BLaER1 (cell line): ENCODE measurements around the gene PGBD1.

Experiments
- H3K27ac ChIP-seq: shearing (Covaris generic); formaldehyde crosslinking; 2 replicates; pipeline ENCODE4 v1.8.1; 2022
- H3K27me3 ChIP-seq: shearing (Covaris generic); formaldehyde crosslinking; 2 replicates; pipeline ENCODE4 v1.8.1; 2022
- H3K36me3 ChIP-seq: shearing (Covaris generic); formaldehyde crosslinking; 2 replicates; pipeline ENCODE4 v1.8.1; 2022
- H3K4me1 ChIP-seq: shearing (Covaris generic); formaldehyde crosslinking; 2 replicates; pipeline ENCODE4 v1.8.1; 2022
- H3K4me2 ChIP-seq: shearing (Covaris generic); formaldehyde crosslinking; 2 replicates; pipeline ENCODE4 v1.8.1; 2022
- H3K4me3 ChIP-seq: shearing (Covaris generic); formaldehyde crosslinking; 2 replicates; pipeline ENCODE4 v1.8.1; 2022
- H3K9ac ChIP-seq: shearing (Covaris generic); formaldehyde crosslinking; 2 replicates; pipeline ENCODE4 v1.8.1; 2022
- H3K9me3 ChIP-seq: shearing (Covaris generic); formaldehyde crosslinking; 2 replicates; pipeline ENCODE4 v1.8.1; 2022
- H4K20me1 ChIP-seq: shearing (Covaris generic); formaldehyde crosslinking; 2 replicates; pipeline ENCODE4 v1.8.1; 2022
- Cebpa-rat ChIP-seq: shearing (Covaris generic); IDR thresholded peaks from 2 replicates; pipeline ENCODE4 v1.8.1; 2022

Gene PGBD1

GRCh38 chr6:28347119-28347518 lies 65.7 kb downstream of the PGBD1 start:
- no peak for TF ChIP-seq Cebpa-rat
- no peaks in the 10 kb centered on the region; the same call in 1 of the 2 replicates for H3K27me3 ChIP-seq

GRCh38 chr6:28349344-28349891 lies 68.0 kb downstream of the PGBD1 start:
- TF ChIP-seq Cebpa-rat = no peak
- Histone ChIP-seq H3K27me3 (no peaks in the 10 kb centered on the region), H3K4me3 (peak overlapping the region; percentile 79), H3K9ac (peak overlapping the region; percentile 87), H3K4me1 (peaks cover 15% of the 10 kb centered on the region), H3K27ac (peak overlapping the region; percentile 78), H3K9me3 (peaks cover 16% of the 10 kb centered on the region), H3K4me2 (peak overlapping the region; percentile 92), H4K20me1 (no peaks in the 10 kb centered on the region), H3K36me3 (peaks cover 16% of the 10 kb centered on the region)

More at GRCh38 chr6:28347119-28347518, 65.7 kb downstream of the PGBD1 start:
- no peaks in the 10 kb centered on the region for H4K20me1 ChIP-seq
- H3K4me2 ChIP-seq = no peak overlapping the region
- peaks cover 15% of the 10 kb centered on the region for H3K4me1 ChIP-seq
- no peaks in the 10 kb centered on the region for H3K36me3 ChIP-seq
- H3K9ac ChIP-seq = no peak overlapping the region
- no peaks in the 10 kb centered on the region for H3K9me3 ChIP-seq
- no peak overlapping the region for H3K27ac ChIP-seq
- H3K4me3 ChIP-seq = no peak overlapping the region

- Histone ChIP-seq H3K4me3 (peak within 1 kb of the TSS; percentile 79), H3K4me2 (peak within 1 kb of the TSS; percentile 92), H3K27me3 (no peaks in the 10 kb centered on the region), H3K9me3 (peaks cover 17% of the 10 kb centered on the region), H3K36me3 (peaks cover 17% of the 10 kb centered on the region), H3K27ac (peak within 1 kb of the TSS; percentile 78), H3K4me1 (peaks cover 16% of the 10 kb centered on the region), H3K9ac (peak within 1 kb of the TSS; percentile 87), H4K20me1 (no peaks in the 10 kb centered on the region)
- TF ChIP-seq Cebpa-rat = no peak
Observed at GRCh38 chr6:28349892-28350737, 68.7 kb downstream of the PGBD1 start, which contains the start of gene ZKSCAN3. ZKSCAN3 (plus strand) TSS chr6:28349947; CDS start chr6:28359587, 9,640 bp downstream.

- H3K4me3 ChIP-seq = peak overlapping the region; percentile 79
- H3K4me2 ChIP-seq = peak overlapping the region; percentile 92
- peaks cover 17% of the 10 kb centered on the region for H3K9me3 ChIP-seq
- H3K27ac ChIP-seq = no peak overlapping the region
- H3K9ac ChIP-seq = peak overlapping the region; percentile 87; the same call in 1 of the 2 replicates
- peaks cover 17% of the 10 kb centered on the region for H3K36me3 ChIP-seq
- H4K20me1 ChIP-seq = no peaks in the 10 kb centered on the region
- no peak for TF ChIP-seq Cebpa-rat
- H3K27me3 ChIP-seq = no peaks in the 10 kb centered on the region
- peaks cover 21% of the 10 kb centered on the region for H3K4me1 ChIP-seq
Observed at GRCh38 chr6:28351087-28351486, 69.7 kb downstream of the PGBD1 start.

GRCh38 chr6:28351493-28351925 lies 70.1 kb downstream of the PGBD1 start:
- Histone ChIP-seq H4K20me1 (peaks cover 3% of the 10 kb centered on the region; the same call in 1 of the 2 replicates), H3K4me2 (peak overlapping the region; percentile 92), H3K4me1 (peaks cover 21% of the 10 kb centered on the region), H3K4me3 (no peak overlapping the region), H3K27ac (no peak overlapping the region), H3K36me3 (peaks cover 17% of the 10 kb centered on the region), H3K9ac (no peak overlapping the region), H3K9me3 (peaks cover 17% of the 10 kb centered on the region), H3K27me3 (no peaks in the 10 kb centered on the region)
- no peak for TF ChIP-seq Cebpa-rat
